Cortex of kidney (tissue), 1 donor: ENCODE results near the gene CCDC88C.

Experiments
- DNase-seq: peaks from one replicate; lab custom pipeline; 2025; lab: John Stamatoyannopoulos, UW

CCDC88C gene

GRCh38 chr14:91366749-91367148, 50.9 kb downstream of the CCDC88C start:
- DNase-seq = no peak

- DNase-seq = no peak
These were observed 52.1 kb downstream of the CCDC88C start for GRCh38 chr14:91365552-91365951.

GRCh38 chr14:91364524-91365270, 52.9 kb downstream of the CCDC88C start:
- no peak for DNase-seq

DNA sequence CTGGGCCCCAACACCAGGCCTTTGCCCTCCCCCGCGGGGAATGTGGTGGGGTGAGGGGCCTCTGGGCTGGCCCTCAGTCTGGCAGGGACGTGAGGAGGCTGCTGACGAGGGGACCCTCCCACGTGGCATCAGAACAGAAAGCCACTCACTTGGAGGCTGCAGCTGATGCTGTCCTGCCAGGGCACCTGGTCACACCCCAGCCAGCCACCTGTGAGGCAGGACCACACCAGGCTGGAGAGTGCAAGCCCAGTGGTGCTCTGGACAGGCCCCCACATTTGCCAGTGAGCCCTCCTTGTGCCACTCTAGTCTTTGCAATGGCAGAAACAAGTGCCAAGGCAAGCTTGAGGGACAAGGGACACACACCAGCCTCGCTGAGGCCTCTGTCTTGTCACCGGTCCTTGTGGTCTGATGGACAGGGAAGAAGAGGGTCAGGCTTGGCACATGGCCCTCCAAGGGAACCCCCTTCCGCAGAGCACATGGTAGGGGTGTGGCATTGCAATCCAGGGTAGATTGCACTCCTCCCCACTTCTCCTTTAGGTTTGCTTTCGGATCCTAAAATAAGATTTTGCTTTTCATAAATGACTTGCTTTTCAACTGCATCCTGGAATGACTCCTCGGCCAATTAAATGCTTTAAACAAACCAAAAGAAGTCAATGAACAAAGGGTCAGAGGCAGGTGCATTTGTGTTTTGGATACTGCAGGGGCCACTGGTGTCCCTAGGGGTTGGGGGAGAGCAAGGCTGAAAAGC, 53.7 kb downstream of the CCDC88C start:
- DNase-seq = no peak

GRCh38 chr14:91361233-91361811, 56.3 kb downstream of the CCDC88C start:
- DNase-seq = no peak

DNA sequence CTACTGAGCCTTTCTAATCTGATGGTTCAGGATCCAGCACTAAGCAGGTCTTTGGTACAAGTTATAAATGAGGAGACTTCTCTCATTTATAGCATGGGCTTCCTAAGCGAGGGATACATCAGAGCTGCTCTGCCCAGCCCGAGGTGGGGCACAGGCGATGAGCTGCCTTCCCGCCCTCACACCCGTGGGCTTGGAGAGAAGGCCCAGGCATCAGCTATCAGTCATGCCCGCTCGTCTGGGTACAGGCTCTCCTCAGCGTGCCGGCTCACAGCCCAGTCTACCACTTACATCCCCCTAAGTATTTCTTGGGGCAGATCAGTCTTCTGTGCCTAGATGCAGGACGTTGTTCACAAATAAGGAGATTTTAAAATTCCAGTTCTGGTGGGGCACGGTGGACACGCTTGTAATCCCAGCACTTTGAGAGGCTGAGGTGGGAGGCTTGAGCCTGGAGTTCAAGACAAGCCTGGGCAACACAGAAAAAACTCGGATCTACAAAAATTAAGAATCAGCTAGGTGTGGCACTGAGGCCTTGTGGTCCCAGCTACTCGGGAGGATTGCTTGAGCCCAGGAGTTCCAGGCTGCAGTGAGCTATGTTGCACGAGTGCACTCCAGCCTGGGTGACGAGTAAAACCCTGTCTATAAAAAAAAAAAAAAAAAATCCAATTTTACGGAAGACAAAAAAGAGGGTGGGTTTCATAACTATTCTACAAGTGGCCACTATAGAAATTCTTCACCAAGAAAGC, 57.0 kb downstream of the CCDC88C start:
- no peak for DNase-seq

DNA sequence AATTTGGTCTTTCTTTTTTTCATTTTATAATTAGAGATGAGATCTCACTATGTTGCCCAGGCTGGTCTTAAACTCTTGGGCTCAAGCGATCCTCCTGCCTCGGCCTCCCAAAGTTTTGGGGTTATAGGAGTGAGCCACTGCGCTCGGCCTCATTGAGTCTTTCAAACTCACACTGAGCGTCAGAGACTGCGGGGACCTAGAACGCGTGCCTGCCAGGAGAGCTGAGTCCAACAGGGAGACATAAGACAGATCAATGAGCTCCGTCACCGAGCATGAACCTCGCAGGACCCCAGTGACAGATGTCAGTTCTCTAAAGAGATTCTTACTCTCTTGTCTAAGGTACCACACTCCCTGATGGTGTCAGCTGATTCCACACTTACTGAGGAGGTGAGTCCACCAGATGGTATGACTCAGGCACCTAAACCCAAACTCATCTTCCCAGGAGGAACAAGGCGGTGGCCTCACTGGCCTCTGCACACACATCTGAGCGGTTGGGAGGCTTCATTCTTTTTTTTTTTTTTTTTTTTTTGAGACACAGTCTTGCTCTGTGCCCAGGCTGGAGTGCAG, 58.9 kb downstream of the CCDC88C start:
- DNase-seq = no peak

- no peak for DNase-seq
These were observed 59.6 kb downstream of the CCDC88C start for GRCh38 chr14:91358025-91358319.

- no peak for DNase-seq
These were observed 60.2 kb downstream of the CCDC88C start for GRCh38 chr14:91357272-91358024.

GRCh38 chr14:91356181-91356763, 61.3 kb downstream of the CCDC88C start:
- DNase-seq = no peak

- no peak for DNase-seq
These were observed 62.5 kb downstream of the CCDC88C start for GRCh38 chr14:91354979-91355685.

GRCh38 chr14:91354221-91354916, 63.3 kb downstream of the CCDC88C start:
- no peak for DNase-seq

DNA sequence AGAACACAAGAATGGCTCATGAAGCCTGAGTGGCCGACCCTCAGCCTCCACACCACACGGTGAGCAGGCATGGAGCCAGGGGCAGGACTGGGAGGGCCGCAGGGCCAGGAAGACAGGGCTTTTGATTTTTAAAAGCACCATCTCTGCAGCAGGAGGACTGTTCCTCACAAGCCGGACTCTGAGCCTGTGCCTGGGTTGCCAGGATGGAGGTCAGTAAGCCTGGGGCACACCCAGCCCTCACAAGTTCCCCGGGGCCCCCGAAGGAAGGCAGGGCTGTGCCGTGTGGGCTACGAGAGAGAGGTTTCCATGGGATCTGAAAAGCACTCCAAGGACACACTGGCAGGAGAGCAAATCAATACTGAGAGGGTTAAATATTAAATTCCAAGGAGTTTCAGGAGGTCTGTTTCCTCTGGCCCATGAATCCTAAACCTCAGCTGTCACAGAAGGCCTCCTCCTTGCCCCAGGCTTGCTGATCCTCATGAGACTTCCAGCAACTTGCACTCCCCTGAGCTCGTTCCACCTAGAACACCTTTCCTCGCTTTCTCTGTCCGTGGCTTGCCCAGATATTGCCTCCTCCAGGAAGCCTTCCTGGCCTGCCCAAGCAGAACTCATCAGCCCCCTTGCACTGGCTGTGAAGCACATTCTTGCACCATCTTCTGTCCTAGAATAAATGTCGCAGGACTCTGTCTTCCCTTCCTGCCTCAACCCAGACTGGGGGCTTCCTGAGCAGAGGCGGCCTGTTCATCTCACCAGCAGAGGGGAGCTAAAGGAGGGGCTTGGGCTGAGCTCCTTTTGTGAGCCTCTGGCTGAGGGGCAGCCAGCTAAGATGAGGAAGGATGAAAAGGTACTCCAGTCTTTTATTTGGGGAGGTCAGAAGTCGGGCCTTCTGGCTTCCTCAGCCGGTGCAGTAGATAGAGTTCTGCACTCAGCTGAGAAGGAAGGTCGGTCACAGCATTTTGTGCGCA, 64.6 kb downstream of the CCDC88C start:
- DNase-seq = no peak

DNA sequence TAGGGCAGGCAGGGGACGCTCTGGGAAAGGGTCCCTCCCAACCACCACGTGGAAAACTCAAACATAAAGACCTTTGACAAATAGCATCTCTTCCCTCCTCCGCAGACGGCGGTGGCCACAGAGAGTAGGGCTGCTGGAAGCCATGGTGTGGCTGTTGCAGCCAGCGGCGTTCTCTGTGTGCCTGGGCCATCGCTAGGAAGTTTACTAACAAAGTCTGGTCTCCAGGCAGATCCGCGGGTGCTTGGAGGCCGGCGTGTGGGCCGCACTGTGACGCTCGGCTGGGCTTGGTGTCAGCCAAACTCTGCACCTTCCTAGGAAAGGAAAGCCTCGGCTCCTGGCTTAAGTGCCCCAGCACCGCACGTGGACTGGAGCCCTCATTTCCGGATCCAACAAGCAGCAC, 65.6 kb downstream of the CCDC88C start:
- DNase-seq = no peak

DNA sequence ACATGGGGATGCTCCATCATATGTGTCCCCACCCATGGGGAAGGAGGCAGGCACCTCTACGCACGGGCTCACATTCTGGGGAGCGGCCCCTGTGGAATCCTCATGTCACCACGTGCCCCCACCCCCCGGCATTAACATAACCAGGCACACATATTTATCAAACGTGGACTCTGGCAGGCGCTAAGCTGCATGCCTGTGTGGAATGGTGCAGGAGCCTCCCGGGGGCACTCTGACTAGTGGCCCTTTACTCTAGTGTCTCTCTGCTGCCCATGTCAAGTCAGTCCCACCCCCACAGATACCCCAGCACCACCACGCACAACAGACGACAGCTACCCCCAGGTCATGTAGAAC, 66.1 kb downstream of the CCDC88C start:
- no peak for DNase-seq

- DNase-seq = no peak
These were observed 66.7 kb downstream of the CCDC88C start for GRCh38 chr14:91350813-91351511.

DNA sequence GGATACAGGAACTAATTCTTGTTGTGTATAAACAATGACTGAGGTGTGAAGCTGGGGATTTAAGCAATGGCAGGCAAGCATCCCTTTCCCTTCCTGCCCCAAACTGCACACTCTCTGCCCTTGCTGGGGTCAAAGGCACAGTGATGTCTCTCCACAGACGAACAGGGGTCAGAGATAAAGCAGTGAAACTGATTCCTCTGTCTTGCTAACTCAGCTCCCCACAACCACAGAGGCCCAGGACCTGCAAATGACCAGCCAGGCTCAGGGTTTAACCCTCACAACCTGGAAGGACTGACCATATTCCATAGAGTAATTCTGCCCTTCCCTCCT, 67.2 kb downstream of the CCDC88C start:
- DNase-seq = no peak

- DNase-seq = no peak
These were observed 68.0 kb downstream of the CCDC88C start for GRCh38 chr14:91349481-91350074.
